Sigmoid colon (tissue), 7 donors: ENCODE results near the gene TNIK. TPM values are rescaled to one million over a fixed set of nuclear protein-coding genes. Genes with fewer than 3 reads are reported as not detected.
"Not testable (repeated sequence)": the region's sequence is repeated elsewhere in the genome, so short reads cannot be mapped to it uniquely, and the experiment has no call there.

Experiments used
- DNase-seq: peaks from one replicate; pipeline ENCODE4 v3.0.0-alpha.2; 2019
- H3K27ac ChIP-seq, 4 donors: fragments of 200-600 bp; sonication (generic); one replicate each; pipeline ENCODE4 v1.5.1; 2016 to 2019; ENCODE audit warnings: mild to moderate bottlenecking in 1 of 4
- H3K27me3 ChIP-seq, 3 donors: fragments of 200-600 bp; sonication (generic); one replicate each; pipeline ENCODE4 v1.5.1; 2019; ENCODE audit warnings: mild to moderate bottlenecking in 1 of 3
- H3K36me3 ChIP-seq, 4 donors: fragments of 200-600 bp; sonication (generic); one replicate each; pipeline ENCODE4 v1.5.1; 2016 to 2019
- H3K4me1 ChIP-seq, 4 donors: fragments of 200-600 bp; sonication (generic); one replicate each; pipeline ENCODE4 v1.5.1; 2017 to 2019
- H3K4me3 ChIP-seq, 4 donors: fragments of 200-600 bp; sonication (generic); one replicate each; pipeline ENCODE4 v1.5.1; 2017 to 2019; ENCODE audit warnings: mild to moderate bottlenecking in 2 of 4, moderate library complexity in 1 of 4
- H3K9me3 ChIP-seq, 4 donors: fragments of 200-600 bp in 3 of 4; sonication (generic) in 3 of 4; one replicate each; pipeline versions ENCODE4 v1.5.1 to v1.6.1; 2013 to 2019
- CTCF ChIP-seq, 4 experiments: fragments of 450-650 bp in 3 of 4; fragments of 200-600 bp in 1 of 4; IDR thresholded peaks; one replicate each; pipeline ENCODE4 v1.5.1; 2016 to 2019; ENCODE audit warnings: antibody characterized with exemption in 4 of 4, mild to moderate bottlenecking in 3 of 4, moderate library complexity in 2 of 4
- EP300 ChIP-seq, 4 donors: sonication (generic); formaldehyde crosslinking; IDR thresholded peaks; one replicate each; pipeline ENCODE4 v1.6.1; 2017; ENCODE audit warnings: antibody characterized with exemption in 4 of 4
- POLR2A ChIP-seq, 2 donors: fragments of 450-650 bp; IDR thresholded peaks; one replicate each; pipeline ENCODE4 v1.6.1; 2016; ENCODE audit warnings: antibody characterized with exemption in 2 of 2, mild to moderate bottlenecking in 2 of 2, moderate library complexity in 2 of 2
- POLR2AphosphoS5 ChIP-seq, 4 donors: sonication (generic); formaldehyde crosslinking; IDR thresholded peaks; one replicate each; pipeline ENCODE4 v1.6.1; 2017; ENCODE audit warnings: antibody characterized with exemption in 4 of 4
- WGBS, 2 donors: extraction: QIAGEN DNeasy Blood & Tissue Kit; methylation state at CpG; one replicate each; pipeline ENCODE4 v1.1.7; 2013; 5-methylcytosine and 5-hydroxymethylcytosine counted together
- intact Hi-C: fragments of 100-400 bp; cut with DNase I; formaldehyde crosslinking; loops from one replicate; pipeline ENCODE4 v1.15.1; 2023
- polyA plus RNA-seq, 3 donors: library from polyadenylated mRNA; stranded (reverse); fragments of 200-250 nt; gene quantifications; one replicate each; pipeline ENCODE4 v1.2.3, GENCODE V29; 2013
- total RNA-seq, 4 donors: library from RNA; depleted of rRNA; stranded (reverse); fragments of >200 nt; gene quantifications; one replicate each; pipeline ENCODE4 v1.1.0, GENCODE V29; 2016
- donor health status: healthy with polysubstance abuse.
- donor health status: Bipolar disorder and iron deficiency.
- donor health status: healthy.

Gene TNIK
- total and polyA plus RNA-seq, 7 donors, result 5.4 to 21.3 (median 9.2) TPM

GRCh38 chr3:171452328-171452727 lies 7.9 kb downstream of the TNIK start:
- Histone ChIP-seq H3K4me3 (no peak overlapping the region), H3K27me3 (no peaks in the 10 kb centered on the region), H3K9me3 (no peaks in the 10 kb centered on the region), H3K4me1 (peaks cover 0 to 19% (median 2%) of the 10 kb centered on the region in 4 donors), H3K36me3 (no peaks in the 10 kb centered on the region), H3K27ac (no peak overlapping the region)
- DNase-seq, result no peak
- WGBS, 2 donors, result 77 to 84% methylated on average over 5 of the region's 5 CpGs
- TF ChIP-seq POLR2A (IDR thresholded peaks at IDR 0.05), result no peak
- TF ChIP-seq POLR2AphosphoS5 (IDR thresholded peaks at IDR 0.05), result no peak
- no peak for TF ChIP-seq CTCF (IDR thresholded peaks at IDR 0.05)
- no peak for TF ChIP-seq EP300 (IDR thresholded peaks at IDR 0.05)
- intact Hi-C loops, result loop anchor here (10.0 kb wide), 2 partner anchors 118 to 168 kb away; no protein-coding TSS in a partner anchor

GRCh38 chr3:171451915-171452314 lies 8.3 kb downstream of the TNIK start:
- intact Hi-C loops, result loop anchor here (10.0 kb wide), 2 partner anchors 117 to 167 kb away; no protein-coding TSS in a partner anchor
- H3K27me3 ChIP-seq, result no peaks in the 10 kb centered on the region
- H3K4me1 ChIP-seq, result peaks cover 0 to 18% (median 5%) of the 10 kb centered on the region in 4 donors
- no peak overlapping the region for H3K27ac ChIP-seq
- DNase-seq, result no peak
- H3K4me3 ChIP-seq, result no peak overlapping the region
- no peak for TF ChIP-seq POLR2A (IDR thresholded peaks at IDR 0.05)
- no peaks in the 10 kb centered on the region for H3K9me3 ChIP-seq
- WGBS, 2 donors, result 96 to 97% methylated on average over 5 of the region's 5 CpGs
- H3K36me3 ChIP-seq, result no peaks in the 10 kb centered on the region

GRCh38 chr3:171447579-171447891 lies 12.7 kb downstream of the TNIK start:
- H3K27ac ChIP-seq, H3K9me3 ChIP-seq, H3K27me3 ChIP-seq, DNase-seq, H3K4me3 ChIP-seq, H3K36me3 ChIP-seq, intact Hi-C loops: not testable (repeated sequence)
- WGBS, 2 donors, result 34 to 64% methylated on average over 1 of the region's 1 CpG
- H3K4me1 ChIP-seq, result peaks cover 0 to 21% (median 12%) of the 10 kb centered on the region in 4 donors

- WGBS, 2 donors, result 82 to 87% methylated on average over 12 of the region's 12 CpGs
- intact Hi-C loops, result no loop called here
- Histone ChIP-seq H3K4me1 (peaks cover 0 to 21% (median 12%) of the 10 kb centered on the region in 4 donors), H3K9me3 (no peaks in the 10 kb centered on the region), H3K4me3 (no peak overlapping the region), H3K36me3 (no peaks in the 10 kb centered on the region), H3K27ac (no peak overlapping the region), H3K27me3 (no peaks in the 10 kb centered on the region)
- TF ChIP-seq POLR2A (IDR thresholded peaks at IDR 0.05) (no peak), EP300 (IDR thresholded peaks at IDR 0.05) (no peak), POLR2AphosphoS5 (IDR thresholded peaks at IDR 0.05) (no peak), CTCF (IDR thresholded peaks at IDR 0.05) (no peak)
- no peak for DNase-seq
Measured at GRCh38 chr3:171446801-171447578, 13.2 kb downstream of the TNIK start.

GRCh38 chr3:171446301-171446700 lies 13.9 kb downstream of the TNIK start:
- Histone ChIP-seq H3K36me3 (no peaks in the 10 kb centered on the region), H3K4me1 (peaks cover 0 to 21% (median 12%) of the 10 kb centered on the region in 4 donors), H3K9me3 (no peaks in the 10 kb centered on the region), H3K27ac (no peak overlapping the region), H3K4me3 (no peak overlapping the region), H3K27me3 (no peaks in the 10 kb centered on the region)
- TF ChIP-seq POLR2AphosphoS5 (IDR thresholded peaks at IDR 0.05) (no peak), CTCF (IDR thresholded peaks at IDR 0.05) (no peak), POLR2A (IDR thresholded peaks at IDR 0.05) (no peak), EP300 (IDR thresholded peaks at IDR 0.05) (no peak)
- intact Hi-C loops, result no loop called here
- no peak for DNase-seq
- WGBS, 2 donors, result 50 to 80% methylated on average over 1 of the region's 1 CpG
